GM18873 (cell line): Measurements from ENCODE around the gene SDHB.
"Not testable (repeated sequence)": the region's sequence is repeated elsewhere in the genome, so short reads cannot be mapped to it uniquely, and the experiment has no call there.

Experiments used
- ATAC-seq: cut with Tn5 transposase; IDR thresholded peaks from one replicate; pipeline ENCODE4 v1.9.1; 2021; ENCODE audit warnings: mild to moderate bottlenecking, moderate library complexity, moderate number of reproducible peaks; ENCODE audit not compliant: unreplicated experiment, low FRiP score

Gene SDHB

GRCh38 chr1:17078991-17079868 lies 25.4 kb upstream of the SDHB start:
- ATAC-seq = no peak

- no peak for ATAC-seq
Measured at GRCh38 chr1:17075470-17076255, 21.8 kb upstream of the SDHB start.

- no peak for ATAC-seq
Measured at GRCh38 chr1:17071794-17072193, 18.0 kb upstream of the SDHB start.

GRCh38 chr1:17070163-17070525 lies 16.3 kb upstream of the SDHB start:
- ATAC-seq = no peak

GRCh38 chr1:17069452-17070162 lies 15.8 kb upstream of the SDHB start:
- no peak for ATAC-seq

- no peak for ATAC-seq
Measured at GRCh38 chr1:17068789-17069188, 15.0 kb upstream of the SDHB start.

- ATAC-seq = no peak
Measured at GRCh38 chr1:17067465-17068240, 13.8 kb upstream of the SDHB start.

GRCh38 chr1:17067069-17067426 lies 13.2 kb upstream of the SDHB start:
- no peak for ATAC-seq

- ATAC-seq = no peak
Measured at GRCh38 chr1:17066361-17067068, 12.7 kb upstream of the SDHB start.

GRCh38 chr1:17065666-17066065 lies 11.8 kb upstream of the SDHB start:
- no peak for ATAC-seq

GRCh38 chr1:17062751-17063150 lies 8.9 kb upstream of the SDHB start:
- not testable (repeated sequence) for ATAC-seq

GRCh38 chr1:17061892-17062291 lies 8.1 kb upstream of the SDHB start:
- ATAC-seq = no peak

- ATAC-seq = no peak
Measured at GRCh38 chr1:17061486-17061885, 7.7 kb upstream of the SDHB start.

GRCh38 chr1:17060306-17060749 lies 6.5 kb upstream of the SDHB start:
- no peak for ATAC-seq

- no peak for ATAC-seq
Measured at GRCh38 chr1:17059391-17060305, 5.8 kb upstream of the SDHB start.

GRCh38 chr1:17056551-17056950 lies 2.7 kb upstream of the SDHB start:
- no peak for ATAC-seq

GRCh38 chr1:17055801-17056200 lies 2.0 kb upstream of the SDHB start:
- no peak for ATAC-seq

GRCh38 chr1:17053086-17053684 lies 647 bp downstream of the SDHB start:
- no peak for ATAC-seq
